ENCODE measurements around the gene NR3C2. TPM values are rescaled to one million over a fixed set of nuclear protein-coding genes. Genes with fewer than 3 reads are reported as not detected.

NR3C2 gene
- total RNA-seq, 1 experiment from 2014 or later = 0.63 TPM

DNA sequence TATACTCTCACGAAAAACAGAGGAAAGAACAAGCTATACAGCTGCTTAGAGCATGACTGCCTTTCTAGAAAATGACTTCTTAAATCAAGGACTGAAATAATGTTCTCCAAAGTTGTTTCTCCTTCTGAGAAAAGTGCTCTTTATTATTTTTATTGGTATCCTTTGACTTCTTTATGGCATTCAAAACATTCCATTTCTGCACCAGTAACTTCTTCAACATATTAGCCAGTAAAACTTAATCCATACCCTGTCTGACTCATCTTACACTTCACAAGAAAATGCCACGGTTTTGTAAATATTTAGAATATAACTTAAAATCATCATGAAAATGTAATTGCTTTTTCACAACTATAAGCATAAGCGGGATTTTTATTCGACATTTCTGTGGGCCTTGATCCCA, 180.4 kb downstream of the NR3C2 start:
- no peak for DNase-seq
- Histone ChIP-seq H3K4me1 (no peaks in the 10 kb centered on the region), H3K27me3 (no peaks in the 10 kb centered on the region), H3K9me3 (replicated peaks) (no peaks in the 10 kb centered on the region), H3K4me3 (no peak overlapping the region), H3K36me3 (no peaks in the 10 kb centered on the region), H3K27ac (no peak overlapping the region)

DNA sequence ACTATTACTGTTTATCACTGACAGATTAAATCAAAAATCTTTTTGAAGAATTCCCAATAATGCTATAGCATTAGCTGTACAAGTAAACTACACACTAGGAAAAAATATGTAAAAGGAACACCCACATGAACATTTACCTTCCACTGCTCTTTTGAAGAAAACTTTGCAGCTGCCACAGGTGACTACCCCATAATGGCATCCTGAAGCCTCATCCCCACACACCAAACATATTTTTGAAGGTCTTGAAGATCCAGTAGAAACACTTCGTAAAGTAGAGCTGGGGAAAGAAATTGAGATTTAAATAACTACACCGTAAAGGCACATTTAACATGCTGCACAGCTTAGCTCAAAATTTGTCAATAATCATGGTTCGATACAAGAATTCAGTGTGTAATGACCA, 182.4 kb downstream of the NR3C2 start:
- H3K36me3 ChIP-seq = no peaks in the 10 kb centered on the region
- H3K9me3 ChIP-seq (replicated peaks) = no peaks in the 10 kb centered on the region
- no peak overlapping the region for H3K4me3 ChIP-seq
- H3K4me1 ChIP-seq = no peaks in the 10 kb centered on the region
- DNase-seq = no peak
- no peak overlapping the region for H3K27ac ChIP-seq
- no peaks in the 10 kb centered on the region for H3K27me3 ChIP-seq

DNA sequence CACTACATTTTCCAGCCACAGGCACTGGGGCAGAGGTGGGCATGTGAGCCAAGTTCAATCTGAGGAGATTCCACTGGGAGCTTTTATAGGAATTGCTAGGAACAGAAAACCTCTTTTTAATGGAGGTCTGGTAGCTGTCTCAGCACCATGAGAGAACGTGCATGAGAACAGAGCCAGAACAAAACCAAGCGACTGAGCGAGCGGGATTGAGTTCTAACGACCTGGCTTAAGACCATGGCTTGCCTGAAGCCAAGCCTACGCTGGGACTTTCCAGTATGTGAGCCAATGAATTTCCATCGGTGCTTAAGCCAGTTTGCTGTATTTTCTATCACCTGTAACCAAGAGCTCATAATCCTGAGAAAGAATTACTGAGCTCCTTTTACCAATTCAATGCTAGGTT, 183.7 kb downstream of the NR3C2 start:
- no peaks in the 10 kb centered on the region for H3K36me3 ChIP-seq
- no peak overlapping the region for H3K4me3 ChIP-seq

DNA sequence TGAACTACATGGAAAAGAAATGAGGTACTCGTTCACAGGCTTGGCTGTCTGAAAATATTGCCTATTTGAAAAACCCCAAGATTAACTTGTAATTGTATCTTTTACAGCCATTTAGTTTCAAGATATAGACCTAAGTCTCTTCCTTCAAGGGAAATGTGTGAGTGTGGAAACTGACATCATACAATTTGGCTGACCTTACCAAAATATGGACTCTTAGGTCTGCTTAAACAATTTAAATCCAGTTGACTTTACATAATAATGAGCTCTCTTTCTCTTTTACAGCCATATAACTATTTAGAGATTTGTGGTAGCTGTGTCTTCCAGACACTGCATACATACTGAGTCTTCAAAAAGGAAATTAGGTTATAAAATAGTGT, 186.9 kb downstream of the NR3C2 start:
- Histone ChIP-seq H3K4me3 (no peak overlapping the region), H3K27ac (no peak overlapping the region), H3K36me3 (no peaks in the 10 kb centered on the region), H3K4me1 (no peaks in the 10 kb centered on the region), H3K27me3 (no peaks in the 10 kb centered on the region), H3K9me3 (replicated peaks) (no peaks in the 10 kb centered on the region)
- DNase-seq = no peak

More for the DNA sequence above, 183.7 kb downstream of the NR3C2 start:
- no peak for DNase-seq
- Histone ChIP-seq H3K27ac (no peak overlapping the region), H3K27me3 (no peaks in the 10 kb centered on the region), H3K4me1 (no peaks in the 10 kb centered on the region), H3K9me3 (replicated peaks) (no peaks in the 10 kb centered on the region)

DNA sequence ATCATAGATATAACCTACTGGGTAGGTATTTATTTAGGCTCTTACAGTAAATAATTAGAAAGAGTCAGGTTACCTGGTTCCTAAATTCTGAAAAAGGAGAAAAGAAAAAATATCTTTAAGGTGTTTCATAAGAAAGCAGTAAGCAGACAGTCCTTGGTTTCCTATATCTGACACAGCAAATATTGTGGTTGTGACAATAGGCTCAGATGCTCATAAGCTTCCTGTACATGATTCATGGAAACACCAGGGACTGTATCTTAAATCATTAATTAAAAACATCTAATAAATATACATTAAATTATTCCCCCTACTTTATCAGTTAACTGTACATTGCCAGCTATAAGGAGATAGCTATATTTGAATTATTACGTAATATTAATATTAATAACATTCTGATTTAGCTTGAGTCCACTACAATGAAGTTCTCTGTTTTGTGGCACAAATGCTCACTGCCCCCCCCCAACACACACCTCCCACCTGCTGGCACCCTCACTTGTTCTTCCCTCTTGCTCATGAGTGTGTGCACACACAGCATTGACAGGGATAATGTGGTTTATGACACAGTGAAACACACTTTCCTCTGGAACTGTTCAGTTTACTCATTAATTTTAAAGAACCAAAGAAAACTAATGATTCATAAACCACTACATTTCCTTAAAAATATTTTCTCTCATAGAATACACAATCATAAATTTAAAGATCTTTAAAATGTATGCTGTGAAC, 187.4 kb downstream of the NR3C2 start:
- H3K27ac ChIP-seq = no peak overlapping the region
- H3K27me3 ChIP-seq = no peaks in the 10 kb centered on the region
- no peak overlapping the region for H3K4me3 ChIP-seq

DNA sequence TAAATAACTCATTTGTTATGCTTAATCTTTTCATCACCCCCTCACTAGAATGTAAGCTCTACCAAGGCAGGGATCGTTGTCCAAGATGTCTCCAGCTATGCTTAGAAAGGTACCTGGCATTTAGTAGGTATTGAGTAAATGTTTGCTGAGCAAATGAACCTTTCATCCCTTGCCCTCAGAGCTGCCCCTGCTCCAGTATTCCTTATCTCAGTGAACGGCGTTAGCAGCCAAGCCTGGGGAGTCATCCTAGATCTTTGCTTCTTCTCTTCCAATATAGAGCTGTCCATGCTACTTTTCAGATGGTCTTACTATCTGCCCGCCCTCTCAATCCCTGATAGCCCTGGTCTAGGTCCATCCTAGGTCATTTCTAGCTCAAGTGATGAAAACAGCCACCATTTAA, 188.4 kb downstream of the NR3C2 start:
- Histone ChIP-seq H3K4me3 (no peak overlapping the region), H3K27ac (no peak overlapping the region), H3K36me3 (no peaks in the 10 kb centered on the region), H3K27me3 (no peaks in the 10 kb centered on the region), H3K4me1 (no peaks in the 10 kb centered on the region), H3K9me3 (replicated peaks) (no peaks in the 10 kb centered on the region)
- no peak for DNase-seq

More for the DNA sequence above, 187.4 kb downstream of the NR3C2 start:
- DNase-seq = no peak
- Histone ChIP-seq H3K9me3 (replicated peaks) (no peaks in the 10 kb centered on the region), H3K36me3 (no peaks in the 10 kb centered on the region), H3K4me1 (no peaks in the 10 kb centered on the region)

DNA sequence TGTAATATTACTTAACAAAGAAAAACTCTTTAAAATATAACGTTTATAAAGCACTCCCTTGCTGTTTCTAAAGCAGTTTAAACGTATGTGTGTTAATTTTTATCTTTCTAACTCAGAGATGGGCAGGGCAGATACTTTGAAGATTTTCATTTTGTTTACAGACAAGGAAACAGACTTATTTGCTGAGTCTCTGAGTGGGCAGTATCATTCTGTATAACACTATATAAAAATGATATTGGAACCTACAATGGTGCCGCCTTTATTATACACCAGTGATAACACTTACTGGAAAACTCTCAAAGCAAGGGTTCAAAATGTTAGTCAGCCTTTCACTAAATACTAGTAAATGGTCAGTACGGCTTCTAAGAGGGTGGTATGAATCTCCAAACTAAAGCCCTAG, 193.4 kb downstream of the NR3C2 start:
- Histone ChIP-seq H3K27me3 (no peaks in the 10 kb centered on the region), H3K36me3 (no peaks in the 10 kb centered on the region), H3K4me1 (no peaks in the 10 kb centered on the region), H3K9me3 (replicated peaks) (no peaks in the 10 kb centered on the region), H3K27ac (no peak overlapping the region), H3K4me3 (no peak overlapping the region)
- no peak for DNase-seq

DNA sequence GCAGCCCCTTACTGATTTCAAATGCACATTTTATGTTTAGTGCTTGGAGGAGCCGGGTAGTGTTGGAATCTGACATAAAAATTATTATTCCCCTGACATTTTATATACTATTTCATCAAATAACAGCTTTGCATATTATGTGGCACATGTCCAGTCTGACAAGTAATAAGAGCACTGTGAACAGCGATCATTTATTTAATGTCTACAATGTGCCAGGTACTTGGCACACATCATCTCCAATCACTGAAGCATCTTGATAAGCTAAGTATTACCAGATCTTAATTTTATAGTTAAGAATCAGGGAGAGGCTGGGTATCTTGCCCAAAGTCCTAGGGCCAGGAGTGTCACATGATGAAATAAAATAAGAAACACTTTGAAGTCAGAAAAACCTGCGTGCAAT, 197.2 kb downstream of the NR3C2 start:
- no peaks in the 10 kb centered on the region for H3K4me1 ChIP-seq
- H3K27me3 ChIP-seq = no peaks in the 10 kb centered on the region
- H3K4me3 ChIP-seq = no peak overlapping the region
- H3K27ac ChIP-seq = no peak overlapping the region
- no peaks in the 10 kb centered on the region for H3K9me3 ChIP-seq (replicated peaks)
- no peak for DNase-seq
- H3K36me3 ChIP-seq = no peaks in the 10 kb centered on the region

DNA sequence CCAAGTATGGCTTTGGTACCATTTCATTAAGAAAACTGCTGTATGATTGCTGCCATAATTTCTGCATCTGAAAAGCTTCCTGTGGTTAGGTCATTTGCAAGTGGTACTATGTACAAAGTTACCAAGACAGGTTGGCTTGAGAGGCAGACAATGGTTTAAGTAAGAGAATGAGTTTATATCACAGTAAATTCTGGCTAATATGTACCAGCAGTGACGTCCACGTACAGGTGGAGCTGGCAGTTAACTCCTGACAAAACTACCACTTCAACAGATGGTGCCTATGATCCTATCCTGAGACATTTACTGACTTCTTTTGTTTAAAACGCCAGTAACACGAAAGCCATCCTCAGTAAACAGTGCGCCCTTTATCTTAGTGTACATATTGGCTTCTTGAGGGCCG, 198.4 kb downstream of the NR3C2 start:
- Histone ChIP-seq H3K27ac (no peak overlapping the region), H3K4me3 (no peak overlapping the region), H3K27me3 (no peaks in the 10 kb centered on the region), H3K4me1 (no peaks in the 10 kb centered on the region), H3K36me3 (no peaks in the 10 kb centered on the region), H3K9me3 (replicated peaks) (no peaks in the 10 kb centered on the region)
- DNase-seq = no peak

DNA sequence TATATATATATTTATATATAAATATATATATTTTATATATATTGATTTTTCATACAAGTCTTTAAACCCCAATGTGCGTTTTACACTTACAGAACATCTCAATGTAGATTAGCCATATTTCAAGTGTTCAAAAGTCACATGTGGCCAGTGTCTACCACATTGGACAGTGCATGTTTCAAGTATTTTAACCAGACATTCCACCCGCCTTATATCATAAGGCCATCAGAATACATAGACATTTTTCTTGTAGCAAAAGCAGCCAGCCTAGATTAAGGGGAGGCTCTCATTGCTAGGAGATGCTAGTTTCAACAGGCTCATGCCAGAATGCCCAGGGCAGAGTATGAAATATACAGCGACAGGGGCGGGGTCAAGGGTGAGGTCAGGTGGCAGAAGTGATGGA, 202.0 kb downstream of the NR3C2 start:
- Histone ChIP-seq H3K36me3 (no peaks in the 10 kb centered on the region), H3K27me3 (no peaks in the 10 kb centered on the region), H3K4me3 (no peak overlapping the region), H3K4me1 (no peaks in the 10 kb centered on the region), H3K27ac (no peak overlapping the region), H3K9me3 (replicated peaks) (no peaks in the 10 kb centered on the region)
- DNase-seq = no peak

DNA sequence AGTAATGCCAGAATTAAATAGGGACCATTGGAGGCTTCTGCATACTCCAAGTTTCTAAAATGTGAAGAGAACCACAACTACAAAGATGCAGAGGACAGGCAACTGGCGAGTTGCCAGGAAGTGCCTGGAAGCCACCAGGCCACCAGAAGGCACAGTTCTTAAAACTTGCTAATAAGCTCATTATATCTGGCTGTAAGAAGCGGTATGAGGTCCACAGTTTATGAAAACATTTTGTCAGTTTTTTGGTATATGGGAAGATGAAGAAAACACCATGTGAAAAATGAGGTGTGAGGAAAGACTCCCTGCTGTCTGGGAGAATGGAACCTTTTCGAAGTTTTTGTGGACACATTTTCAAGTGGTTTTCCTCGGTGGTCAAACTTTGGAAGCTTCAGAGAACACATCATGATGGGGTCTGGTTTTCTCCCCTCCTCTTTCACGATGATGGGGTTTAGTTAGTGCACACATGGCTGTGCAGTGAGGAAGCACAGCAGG, 202.7 kb downstream of the NR3C2 start:
- H3K9me3 ChIP-seq (replicated peaks) = no peaks in the 10 kb centered on the region
- H3K27ac ChIP-seq = no peak overlapping the region
- H3K4me1 ChIP-seq = no peaks in the 10 kb centered on the region
- peak in 1 of 2 experiments; percentile 22 for DNase-seq
- no peak overlapping the region for H3K4me3 ChIP-seq
- H3K27me3 ChIP-seq = no peaks in the 10 kb centered on the region
- H3K36me3 ChIP-seq = no peaks in the 10 kb centered on the region

DNA sequence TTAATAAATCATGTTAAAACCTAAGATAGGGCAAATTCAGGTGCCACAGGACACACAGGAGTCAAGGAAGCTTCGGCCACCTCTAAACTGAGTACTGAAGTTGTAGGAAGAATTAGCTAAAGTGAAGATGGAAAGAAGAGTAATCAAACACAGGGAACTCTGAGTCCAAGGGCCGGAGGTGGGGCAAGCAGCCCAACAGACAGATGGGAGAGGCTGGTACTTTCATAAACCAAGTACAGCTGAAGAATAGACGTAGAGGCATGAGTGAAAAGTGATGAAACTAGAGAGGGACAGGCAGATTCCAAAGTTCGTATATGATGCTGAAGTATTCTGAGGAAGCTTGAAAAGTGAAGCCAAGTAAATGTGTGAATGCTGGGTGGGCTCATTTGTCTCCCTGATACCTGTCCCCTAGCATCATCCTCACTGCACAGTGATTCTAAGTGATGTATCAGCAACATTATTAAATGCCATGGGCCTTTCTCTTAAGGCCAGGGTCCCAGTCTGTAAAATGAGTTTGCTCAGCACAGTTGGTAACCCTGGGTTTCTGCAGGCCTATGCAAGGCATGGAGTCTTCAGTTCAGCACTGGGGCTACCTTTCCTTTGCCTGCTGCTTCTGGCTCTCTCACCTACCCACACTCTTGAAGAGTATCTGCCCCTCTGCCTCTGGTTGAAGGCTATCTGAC, 203.3 kb downstream of the NR3C2 start:
- H3K27ac ChIP-seq = no peak overlapping the region

DNA sequence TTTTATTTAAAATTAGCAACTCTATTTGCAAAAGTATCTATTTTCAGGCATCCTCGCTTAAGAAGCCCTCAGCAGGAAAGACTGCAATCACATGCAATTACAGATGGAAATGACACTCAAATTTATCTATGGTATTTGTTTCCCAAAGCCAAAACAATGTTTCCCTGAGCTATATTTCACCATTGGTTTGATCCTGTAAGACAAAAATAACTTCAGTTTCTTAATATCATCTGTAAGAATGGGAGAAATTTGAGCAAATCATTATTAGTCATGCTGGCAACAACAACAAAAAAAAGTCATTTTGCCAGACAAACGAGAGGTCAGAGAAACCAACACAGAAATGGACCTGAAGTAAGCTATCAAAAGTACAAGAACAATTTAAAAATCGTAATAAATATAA, 204.1 kb downstream of the NR3C2 start:
- Histone ChIP-seq H3K4me3 (no peak overlapping the region), H3K27ac (no peak overlapping the region), H3K4me1 (no peaks in the 10 kb centered on the region), H3K9me3 (replicated peaks) (no peaks in the 10 kb centered on the region), H3K36me3 (no peaks in the 10 kb centered on the region), H3K27me3 (no peaks in the 10 kb centered on the region)
- DNase-seq = no peak

More for the DNA sequence above, 203.3 kb downstream of the NR3C2 start:
- Histone ChIP-seq H3K4me1 (no peaks in the 10 kb centered on the region), H3K9me3 (replicated peaks) (no peaks in the 10 kb centered on the region), H3K27me3 (no peaks in the 10 kb centered on the region), H3K36me3 (no peaks in the 10 kb centered on the region), H3K4me3 (no peak overlapping the region)
- DNase-seq = no peak

DNA sequence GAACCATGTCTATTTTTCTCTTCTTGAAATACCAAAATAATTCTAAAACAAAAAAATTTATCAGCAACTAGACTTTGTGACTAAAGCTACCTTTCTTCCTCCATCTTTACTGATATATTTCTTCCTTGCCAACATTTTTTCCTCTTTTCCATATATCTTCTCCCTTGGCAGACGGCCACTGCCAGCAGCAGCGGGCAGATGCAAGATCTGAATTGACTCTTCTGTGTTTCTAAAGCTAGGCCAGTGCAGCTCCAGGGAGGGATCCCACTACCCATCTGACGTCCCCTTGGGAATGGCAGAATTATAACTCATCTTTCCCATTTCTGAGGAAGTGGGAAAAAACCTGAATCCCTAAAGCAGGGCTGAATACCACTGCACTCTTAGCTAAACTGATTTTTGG, 206.4 kb downstream of the NR3C2 start:
- no peak overlapping the region for H3K27ac ChIP-seq
- H3K9me3 ChIP-seq (replicated peaks) = no peaks in the 10 kb centered on the region
- H3K4me1 ChIP-seq = no peaks in the 10 kb centered on the region
- no peaks in the 10 kb centered on the region for H3K36me3 ChIP-seq
- no peak for DNase-seq
- H3K27me3 ChIP-seq = no peaks in the 10 kb centered on the region
- H3K4me3 ChIP-seq = no peak overlapping the region

DNA sequence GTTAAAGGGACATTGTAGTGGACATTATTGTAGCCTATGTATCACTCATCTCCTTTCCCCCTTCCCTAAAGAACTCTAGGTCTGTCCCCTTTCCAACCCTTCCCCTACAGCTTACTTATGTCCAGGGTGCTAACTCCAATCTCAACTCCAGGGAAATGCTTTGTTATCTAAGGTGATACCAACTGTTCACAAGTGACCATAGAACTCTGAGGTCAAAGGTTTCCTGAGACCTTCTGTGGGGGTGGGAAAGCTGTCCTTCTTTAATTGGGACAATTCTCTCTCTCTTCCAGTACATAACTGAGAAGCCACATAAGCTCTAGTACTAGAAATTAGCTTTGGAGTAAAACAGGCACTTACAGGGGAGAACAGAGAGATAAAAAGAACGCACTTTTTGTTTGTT, 212.4 kb downstream of the NR3C2 start:
- no peak overlapping the region for H3K4me3 ChIP-seq
- no peak overlapping the region for H3K27ac ChIP-seq
- no peaks in the 10 kb centered on the region for H3K27me3 ChIP-seq
- DNase-seq = no peak
- H3K36me3 ChIP-seq = no peaks in the 10 kb centered on the region
- H3K4me1 ChIP-seq = no peaks in the 10 kb centered on the region
- H3K9me3 ChIP-seq (replicated peaks) = no peaks in the 10 kb centered on the region

DNA sequence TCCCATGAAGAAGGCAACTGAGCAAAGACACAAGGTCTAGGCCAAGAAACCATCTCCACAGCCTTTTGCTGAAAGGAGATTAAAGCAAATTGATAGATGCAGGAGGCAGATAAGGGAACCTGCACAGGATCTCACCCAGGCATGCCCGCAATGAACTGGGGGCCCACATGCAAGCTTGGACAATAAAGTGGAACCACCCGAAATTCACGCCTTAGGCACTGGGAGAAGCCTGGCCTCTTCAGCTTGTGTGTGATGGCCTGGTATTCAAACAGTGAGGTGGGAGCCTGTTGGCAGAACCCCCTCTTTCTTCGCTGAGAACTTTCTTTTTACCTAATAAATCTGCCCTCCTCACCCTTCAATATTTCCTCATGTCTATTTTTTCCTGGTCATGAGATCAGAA, 213.2 kb downstream of the NR3C2 start:
- Histone ChIP-seq H3K27me3 (no peaks in the 10 kb centered on the region), H3K4me1 (no peaks in the 10 kb centered on the region), H3K27ac (no peak overlapping the region)

More for the DNA sequence above, 213.2 kb downstream of the NR3C2 start:
- H3K4me3 ChIP-seq = no peak overlapping the region
- no peaks in the 10 kb centered on the region for H3K9me3 ChIP-seq (replicated peaks)
- no peaks in the 10 kb centered on the region for H3K36me3 ChIP-seq
- no peak for DNase-seq
